ENCODE measurements around the gene ARHGAP6.

ARHGAP6 gene

DNA sequence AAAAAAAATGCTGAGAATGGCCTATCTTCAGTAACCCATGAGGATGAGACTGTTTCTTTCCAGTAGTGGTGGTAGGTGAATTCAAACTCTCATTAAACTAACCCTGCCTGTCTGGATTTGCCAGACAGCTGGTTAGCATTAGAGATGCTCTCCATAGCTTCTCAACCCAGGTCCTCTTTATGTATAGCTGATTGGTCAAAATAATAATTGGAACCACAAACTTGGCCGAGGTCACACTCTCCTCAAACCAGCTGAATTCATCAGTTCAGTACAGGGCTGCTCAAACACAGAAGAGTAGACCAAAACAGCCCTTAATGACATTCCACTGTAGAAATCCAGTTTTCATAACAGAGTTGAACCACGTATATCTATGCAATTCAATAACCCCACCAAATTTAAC, 469.2 kb downstream of the ARHGAP6 start:
- no peak overlapping the region for H3K4me3 ChIP-seq
- H3K27ac ChIP-seq, result no peak overlapping the region
- no peak overlapping the region for H3K9ac ChIP-seq (ENCODE audit: insufficient read length)
- no peaks in the 10 kb centered on the region for H3K9me3 ChIP-seq (ENCODE audit: low read depth, low read length)
- DNase-seq (ENCODE audit: low read depth, low spot score), result no peak
- TF ChIP-seq EZH2 (IDR thresholded peaks at IDR 0.05) (no peak), FOXP2 (optimal IDR thresholded peaks at IDR 0.05; ENCODE audit: control extremely low read depth, extremely low read length, insufficient read depth) (no peak), POLR2AphosphoS5 (IDR thresholded peaks at IDR 0.05; ENCODE audit: borderline replicate concordance, low read depth, low read length) (no peak)
- H3K36me3 ChIP-seq (ENCODE audit: insufficient read depth, low read length), result no peaks in the 10 kb centered on the region

DNA sequence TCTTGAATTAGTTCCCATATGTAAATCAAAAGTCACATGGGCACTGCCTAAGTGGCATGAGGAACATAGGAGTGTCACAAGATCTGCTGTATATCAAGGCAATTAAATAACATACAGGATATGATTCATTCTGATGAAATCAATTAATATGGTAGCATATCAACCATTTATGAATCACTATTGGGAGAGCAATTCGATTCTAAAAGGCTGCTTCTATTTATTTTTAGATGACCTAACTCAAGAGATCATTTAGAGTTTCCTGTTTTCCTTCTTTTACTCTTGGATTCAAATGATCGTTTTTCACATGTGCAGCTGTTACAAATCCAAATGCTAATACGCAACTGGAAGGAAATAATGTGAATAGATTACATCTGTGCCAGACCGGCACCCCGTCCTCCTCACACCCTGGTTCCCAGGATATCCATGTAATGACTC, 472.7 kb downstream of the ARHGAP6 start:
- Histone ChIP-seq H3K4me3 (no peak overlapping the region), H3K36me3 (ENCODE audit: insufficient read depth, low read length) (no peaks in the 10 kb centered on the region), H3K9ac (ENCODE audit: insufficient read length) (no peak overlapping the region), H3K9me3 (ENCODE audit: low read depth, low read length) (no peaks in the 10 kb centered on the region), H3K27ac (no peak overlapping the region)
- no peak for DNase-seq (ENCODE audit: low read depth, low spot score)
- no peak for TF ChIP-seq FOXP2 (optimal IDR thresholded peaks at IDR 0.05; ENCODE audit: control extremely low read depth, extremely low read length, insufficient read depth)
- TF ChIP-seq EZH2 (IDR thresholded peaks at IDR 0.05), result no peak
- no peak for TF ChIP-seq POLR2AphosphoS5 (IDR thresholded peaks at IDR 0.05; ENCODE audit: borderline replicate concordance, low read depth, low read length)

DNA sequence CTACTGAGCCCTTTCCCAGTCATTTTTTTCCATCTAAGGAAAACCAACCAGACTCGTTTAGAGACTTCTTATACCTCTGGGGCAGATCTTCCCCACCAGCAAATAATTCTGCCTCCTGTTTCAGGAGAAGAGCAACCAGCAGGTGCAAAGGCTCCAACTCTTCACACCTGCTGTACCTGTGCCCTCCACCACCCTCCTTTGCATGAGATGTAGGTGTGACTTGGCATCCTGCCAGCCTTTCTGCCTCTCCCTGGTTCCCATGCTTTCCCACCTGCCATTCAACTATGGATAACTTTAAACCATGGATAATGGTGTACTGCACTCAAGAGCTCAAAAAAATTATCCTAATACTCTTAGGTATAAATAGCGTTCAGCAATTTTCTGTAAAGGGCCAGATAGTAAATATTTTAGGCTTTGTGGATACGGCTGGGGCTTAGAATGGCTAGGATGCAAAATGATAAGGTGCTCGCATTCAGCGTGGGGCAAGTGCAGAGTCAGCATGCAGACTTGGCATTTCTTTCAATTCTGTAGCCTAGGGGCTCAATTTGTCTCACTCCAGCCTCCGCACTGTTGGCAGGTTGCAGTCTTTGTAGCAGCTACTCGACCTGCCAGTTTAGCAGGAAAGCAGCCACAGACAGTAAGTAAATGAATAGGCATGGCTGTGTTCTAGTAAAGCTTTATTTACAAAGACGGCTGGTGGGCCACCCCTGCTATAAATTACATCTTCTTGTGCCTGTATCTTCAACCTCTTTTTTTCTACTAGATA, 474.8 kb downstream of the ARHGAP6 start:
- Histone ChIP-seq H3K9ac (ENCODE audit: insufficient read length) (no peak overlapping the region), H3K4me3 (no peak overlapping the region), H3K36me3 (ENCODE audit: insufficient read depth, low read length) (no peaks in the 10 kb centered on the region), H3K9me3 (ENCODE audit: low read depth, low read length) (no peaks in the 10 kb centered on the region), H3K27ac (no peak overlapping the region)
- no peak for TF ChIP-seq EZH2 (IDR thresholded peaks at IDR 0.05)
- no peak for TF ChIP-seq POLR2AphosphoS5 (IDR thresholded peaks at IDR 0.05; ENCODE audit: borderline replicate concordance, low read depth, low read length)
- TF ChIP-seq FOXP2 (optimal IDR thresholded peaks at IDR 0.05; ENCODE audit: control extremely low read depth, extremely low read length, insufficient read depth), result no peak
- no peak for DNase-seq (ENCODE audit: low read depth, low spot score)

DNA sequence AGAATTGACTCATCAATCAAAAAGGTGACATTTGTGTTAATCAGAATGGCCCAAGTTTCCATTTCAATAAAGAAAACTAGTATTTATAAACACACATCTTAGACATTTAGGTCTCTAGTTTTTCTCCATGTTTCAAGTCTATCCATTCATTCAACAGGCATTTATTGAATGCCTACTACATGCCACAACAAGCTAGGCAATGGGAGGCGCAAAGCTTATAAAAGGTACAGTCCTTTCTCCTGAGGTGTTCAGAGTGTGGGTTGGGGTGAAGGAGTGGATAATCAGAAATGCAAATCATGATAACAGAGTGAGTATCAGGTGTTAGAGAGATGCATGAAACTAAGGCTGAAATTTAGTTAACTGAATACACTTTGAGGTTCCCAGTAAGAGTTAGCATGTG, 476.6 kb downstream of the ARHGAP6 start:
- no peak overlapping the region for H3K9ac ChIP-seq (ENCODE audit: insufficient read length)
- DNase-seq (ENCODE audit: low read depth, low spot score), result no peak
- no peak for TF ChIP-seq FOXP2 (optimal IDR thresholded peaks at IDR 0.05; ENCODE audit: control extremely low read depth, extremely low read length, insufficient read depth)
- no peak for TF ChIP-seq EZH2 (IDR thresholded peaks at IDR 0.05)
- no peak for TF ChIP-seq POLR2AphosphoS5 (IDR thresholded peaks at IDR 0.05; ENCODE audit: borderline replicate concordance, low read depth, low read length)
- no peak overlapping the region for H3K4me3 ChIP-seq
- no peaks in the 10 kb centered on the region for H3K9me3 ChIP-seq (ENCODE audit: low read depth, low read length)
- no peak overlapping the region for H3K27ac ChIP-seq
- H3K36me3 ChIP-seq (ENCODE audit: insufficient read depth, low read length), result no peaks in the 10 kb centered on the region

DNA sequence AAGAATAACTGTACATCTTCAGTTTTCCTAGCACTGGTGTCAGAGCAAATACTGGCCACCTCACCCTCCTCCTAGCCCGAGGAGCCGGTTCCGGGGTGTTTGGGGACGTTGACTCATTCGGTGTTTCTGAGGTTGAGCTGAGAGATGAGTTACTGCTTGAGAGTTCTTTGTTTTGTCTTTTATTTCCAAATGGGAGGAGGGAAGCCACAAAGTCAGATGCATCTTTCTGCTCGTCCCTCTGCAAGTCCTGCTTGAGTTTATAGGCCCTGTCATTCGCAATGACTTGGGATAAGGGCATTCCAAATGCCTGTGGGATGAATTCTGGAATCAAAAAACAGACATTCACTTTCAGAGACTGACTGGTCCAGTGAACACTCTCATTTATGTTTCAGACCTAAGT, 477.1 kb downstream of the ARHGAP6 start:
- Histone ChIP-seq H3K9ac (ENCODE audit: insufficient read length) (no peak overlapping the region), H3K27ac (no peak overlapping the region), H3K9me3 (ENCODE audit: low read depth, low read length) (no peaks in the 10 kb centered on the region), H3K4me3 (no peak overlapping the region), H3K36me3 (ENCODE audit: insufficient read depth, low read length) (no peaks in the 10 kb centered on the region)
- DNase-seq (ENCODE audit: low read depth, low spot score), result no peak
- TF ChIP-seq FOXP2 (optimal IDR thresholded peaks at IDR 0.05; ENCODE audit: control extremely low read depth, extremely low read length, insufficient read depth) (no peak), POLR2AphosphoS5 (IDR thresholded peaks at IDR 0.05; ENCODE audit: borderline replicate concordance, low read depth, low read length) (no peak)

DNA sequence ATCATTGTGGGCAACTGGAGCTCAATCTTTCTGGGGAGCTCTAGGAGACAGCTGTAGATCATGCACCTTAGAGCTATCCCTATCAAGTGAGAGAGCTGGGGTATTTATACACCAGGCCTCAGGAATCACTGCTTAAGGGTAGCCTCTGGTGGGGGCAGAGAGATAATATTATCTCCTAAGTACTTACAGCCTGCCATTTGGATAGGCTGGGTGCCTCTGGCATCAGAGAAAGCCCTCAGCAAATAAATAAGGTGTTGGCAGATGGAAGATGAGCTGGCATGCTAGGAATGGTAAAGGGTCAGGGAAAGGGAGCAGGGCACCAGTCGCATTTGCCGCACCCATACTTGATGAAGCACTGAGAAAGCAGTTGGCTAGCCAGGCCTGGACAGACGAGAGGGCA, 478.7 kb downstream of the ARHGAP6 start:
- no peak overlapping the region for H3K9ac ChIP-seq (ENCODE audit: insufficient read length)
- DNase-seq (ENCODE audit: low read depth, low spot score), result no peak
- H3K27ac ChIP-seq, result no peak overlapping the region
- no peak for TF ChIP-seq POLR2AphosphoS5 (IDR thresholded peaks at IDR 0.05; ENCODE audit: borderline replicate concordance, low read depth, low read length)
- no peak for TF ChIP-seq EZH2 (IDR thresholded peaks at IDR 0.05)
- TF ChIP-seq FOXP2 (optimal IDR thresholded peaks at IDR 0.05; ENCODE audit: control extremely low read depth, extremely low read length, insufficient read depth), result no peak
- H3K4me3 ChIP-seq, result no peak overlapping the region
- H3K9me3 ChIP-seq (ENCODE audit: low read depth, low read length), result no peaks in the 10 kb centered on the region
- no peaks in the 10 kb centered on the region for H3K36me3 ChIP-seq (ENCODE audit: insufficient read depth, low read length)

DNA sequence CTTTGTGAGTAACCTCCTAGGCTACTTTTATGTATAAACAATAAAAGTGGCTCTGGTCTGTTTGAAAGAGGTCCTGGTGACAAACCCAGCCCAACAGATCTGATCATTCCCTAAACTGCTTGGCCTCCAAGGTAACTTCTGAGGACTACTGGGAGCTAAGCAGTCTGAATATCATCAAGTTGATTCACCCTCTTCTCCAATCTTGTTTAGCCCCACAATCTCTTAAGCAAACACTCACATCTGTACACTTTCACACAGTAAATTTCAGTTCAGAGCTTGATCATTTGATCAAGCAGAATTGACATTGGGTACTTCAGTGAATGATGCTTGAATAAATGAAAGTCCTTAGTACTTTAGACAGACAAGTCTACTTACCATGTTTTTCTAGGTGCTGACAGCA, 479.9 kb downstream of the ARHGAP6 start:
- TF ChIP-seq EZH2 (IDR thresholded peaks at IDR 0.05) (no peak), POLR2AphosphoS5 (IDR thresholded peaks at IDR 0.05; ENCODE audit: borderline replicate concordance, low read depth, low read length) (no peak), FOXP2 (optimal IDR thresholded peaks at IDR 0.05; ENCODE audit: control extremely low read depth, extremely low read length, insufficient read depth) (no peak)
- no peak for DNase-seq (ENCODE audit: low read depth, low spot score)
- no peaks in the 10 kb centered on the region for H3K9me3 ChIP-seq (ENCODE audit: low read depth, low read length)
- no peak overlapping the region for H3K4me3 ChIP-seq
- no peak overlapping the region for H3K9ac ChIP-seq (ENCODE audit: insufficient read length)
- no peak overlapping the region for H3K27ac ChIP-seq
- H3K36me3 ChIP-seq (ENCODE audit: insufficient read depth, low read length), result no peaks in the 10 kb centered on the region

DNA sequence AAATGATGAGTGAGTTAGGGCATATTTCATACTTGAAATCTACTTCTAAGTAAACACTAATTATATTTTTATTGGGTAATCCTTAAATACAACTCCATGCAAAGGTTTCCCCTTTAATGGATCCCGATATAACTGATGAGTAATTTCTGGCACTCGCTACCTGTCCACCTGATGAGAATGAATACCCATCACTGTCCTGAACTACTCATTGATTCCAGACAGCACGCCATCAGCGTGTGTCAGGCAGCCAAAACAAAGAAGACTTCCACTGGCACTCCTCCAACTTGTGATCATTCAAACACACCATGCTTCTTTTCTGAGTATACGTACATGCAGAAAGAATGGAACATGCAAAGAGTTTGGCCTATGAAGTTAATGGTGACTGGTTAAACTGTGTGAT, 485.1 kb downstream of the ARHGAP6 start:
- Histone ChIP-seq H3K4me3 (no peak overlapping the region), H3K27ac (no peak overlapping the region), H3K9me3 (ENCODE audit: low read depth, low read length) (no peaks in the 10 kb centered on the region), H3K9ac (ENCODE audit: insufficient read length) (no peak overlapping the region), H3K36me3 (ENCODE audit: insufficient read depth, low read length) (no peaks in the 10 kb centered on the region)
- DNase-seq (ENCODE audit: low read depth, low spot score), result no peak
- TF ChIP-seq POLR2AphosphoS5 (IDR thresholded peaks at IDR 0.05; ENCODE audit: borderline replicate concordance, low read depth, low read length) (no peak), EZH2 (IDR thresholded peaks at IDR 0.05) (no peak), FOXP2 (optimal IDR thresholded peaks at IDR 0.05; ENCODE audit: control extremely low read depth, extremely low read length, insufficient read depth) (no peak)

DNA sequence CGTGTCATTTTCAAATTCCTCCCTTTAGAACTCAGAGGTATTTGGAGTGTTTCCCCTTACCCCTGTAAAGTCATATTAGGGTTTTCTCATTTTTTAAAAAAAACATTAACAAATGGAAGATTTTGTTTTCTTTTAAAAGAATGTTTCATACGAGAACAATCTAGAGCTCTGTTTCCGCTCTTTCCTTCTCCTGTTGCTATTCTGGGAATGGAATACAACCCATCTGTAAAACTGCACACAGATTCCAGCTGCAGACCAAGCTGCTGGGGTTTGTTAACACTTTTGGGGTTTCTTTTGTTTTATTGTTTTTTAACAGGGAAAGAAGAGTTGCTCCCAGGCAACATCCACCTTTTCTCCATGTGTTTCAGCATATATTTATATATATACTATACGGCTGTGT, 493.3 kb downstream of the ARHGAP6 start:
- no peak for TF ChIP-seq EZH2 (IDR thresholded peaks at IDR 0.05)
- TF ChIP-seq POLR2AphosphoS5 (IDR thresholded peaks at IDR 0.05; ENCODE audit: borderline replicate concordance, low read depth, low read length), result no peak
- no peak for TF ChIP-seq FOXP2 (optimal IDR thresholded peaks at IDR 0.05; ENCODE audit: control extremely low read depth, extremely low read length, insufficient read depth)
- Histone ChIP-seq H3K4me3 (no peak overlapping the region), H3K27ac (no peak overlapping the region), H3K9ac (ENCODE audit: insufficient read length) (no peak overlapping the region), H3K9me3 (ENCODE audit: low read depth, low read length) (no peaks in the 10 kb centered on the region), H3K36me3 (ENCODE audit: insufficient read depth, low read length) (no peaks in the 10 kb centered on the region)
- no peak for DNase-seq (ENCODE audit: low read depth, low spot score)

Data from SK-N-MC (cell line).